Liver (tissue), 9 donors: ENCODE data around the gene COX4I1. TPM values are rescaled to one million over a fixed set of nuclear protein-coding genes. Genes with fewer than 3 reads are reported as not detected.

Experiments
- DNase-seq: peaks from one replicate; pipeline ENCODE4 v3.0.0-alpha.2; 2017; ENCODE audit warnings: low spot score
- H3K27ac ChIP-seq, 2 donors: one replicate each; pipeline ENCODE4 v1.7.0; 2013; ENCODE audit warnings: inconsistent platforms in 2 of 2, low read length in 2 of 2, control low read depth in 1 of 2, low read depth in 1 of 2, mild to moderate bottlenecking in 1 of 2
- H3K27me3 ChIP-seq, 4 donors: one replicate each; pipeline versions ENCODE4 v1.6.1 to v1.7.0; 2013; ENCODE audit warnings: low read length in 3 of 4, inconsistent platforms in 1 of 4, mild to moderate bottlenecking in 1 of 4, moderate library complexity in 1 of 4; ENCODE audit not compliant: control insufficient read depth in 4 of 4, insufficient read depth in 4 of 4
- H3K36me3 ChIP-seq, 4 donors: one replicate each; pipeline versions ENCODE4 v1.6.1 to v1.7.0; 2013; ENCODE audit warnings: low read length in 3 of 4, mild to moderate bottlenecking in 3 of 4, low read depth in 1 of 4, moderate library complexity in 1 of 4; ENCODE audit not compliant: control insufficient read depth in 4 of 4, insufficient read depth in 3 of 4
- H3K4me1 ChIP-seq, 4 donors: one replicate each; pipeline versions ENCODE4 v1.6.1 to v1.7.0; 2013; ENCODE audit warnings: low read length in 3 of 4, mild to moderate bottlenecking in 3 of 4, moderate library complexity in 1 of 4; ENCODE audit not compliant: control insufficient read depth in 4 of 4, insufficient read depth in 4 of 4
- H3K4me3 ChIP-seq, 3 donors: one replicate each; pipeline versions ENCODE4 v1.6.1 to v1.7.0; 2013; ENCODE audit warnings: low read length in 3 of 3, control low read depth in 1 of 3, low read depth in 1 of 3, mild to moderate bottlenecking in 1 of 3
- H3K9ac ChIP-seq, 2 donors: one replicate each; pipeline ENCODE4 v1.7.0; 2013; ENCODE audit warnings: low read length in 2 of 2, mild to moderate bottlenecking in 2 of 2, moderate library complexity in 2 of 2, control low read depth in 1 of 2, low read depth in 1 of 2
- H3K9me3 ChIP-seq, 4 donors: one replicate each; pipeline versions ENCODE4 v1.6.1 to v1.7.0; 2013; ENCODE audit warnings: low read length in 3 of 4; ENCODE audit not compliant: control insufficient read depth in 4 of 4
- EGR1 ChIP-seq, 2 donors: IDR thresholded peaks; 2 replicates each; pipeline ENCODE4 v1.6.1; 2016 to 2018; ENCODE audit warnings: antibody characterized with exemption in 2 of 2, low read depth in 2 of 2
- FOXA1 ChIP-seq: IDR thresholded peaks from 2 replicates; pipeline ENCODE4 v1.6.1; 2016; ENCODE audit warnings: antibody characterized with exemption
- FOXA2 ChIP-seq: IDR thresholded peaks from 2 replicates; pipeline ENCODE4 v1.6.1; 2016; ENCODE audit warnings: antibody characterized with exemption
- GABPA ChIP-seq, 2 donors: IDR thresholded peaks in 1 of 2; conservative IDR thresholded peaks in 1 of 2; 2 replicates each; pipeline ENCODE4 v1.6.1; 2016; ENCODE audit warnings: antibody characterized with exemption in 2 of 2, mild to moderate bottlenecking in 1 of 2, moderate library complexity in 1 of 2
- HNF4A ChIP-seq, 2 donors: conservative IDR thresholded peaks; 2 replicates each; pipeline ENCODE4 v1.6.1; 2016; ENCODE audit warnings: antibody characterized with exemption in 2 of 2, mild to moderate bottlenecking in 2 of 2
- HNF4G ChIP-seq: IDR thresholded peaks from 2 replicates; pipeline ENCODE4 v1.6.1; 2016; ENCODE audit warnings: antibody characterized with exemption
- JUND ChIP-seq, 2 donors: IDR thresholded peaks; 2 replicates each; pipeline ENCODE4 v1.6.1; 2016; ENCODE audit warnings: antibody characterized with exemption in 2 of 2
- NR2F2 ChIP-seq: IDR thresholded peaks from 2 replicates; pipeline ENCODE4 v1.6.1; 2016; ENCODE audit warnings: antibody characterized with exemption
- RAD21 ChIP-seq, 2 donors: IDR thresholded peaks; 2 replicates each; pipeline ENCODE4 v1.6.1; 2016; ENCODE audit warnings: antibody characterized with exemption in 2 of 2, mild to moderate bottlenecking in 2 of 2
- RXRA ChIP-seq, 2 donors: IDR thresholded peaks; 2 replicates each; pipeline ENCODE4 v1.6.1; 2017 to 2018; ENCODE audit warnings: antibody characterized with exemption in 2 of 2, mild to moderate bottlenecking in 1 of 2
- SP1 ChIP-seq: IDR thresholded peaks from 2 replicates; pipeline ENCODE4 v1.6.1; 2018; ENCODE audit warnings: antibody characterized with exemption, mild to moderate bottlenecking
- TAF1 ChIP-seq: conservative IDR thresholded peaks from 2 replicates; pipeline ENCODE4 v1.6.1; 2016; ENCODE audit warnings: antibody characterized with exemption, mild to moderate bottlenecking
- YY1 ChIP-seq: IDR thresholded peaks from 2 replicates; pipeline ENCODE4 v1.6.1; 2016; ENCODE audit warnings: antibody characterized with exemption, mild to moderate bottlenecking
- ZBTB33 ChIP-seq: IDR thresholded peaks from 2 replicates; pipeline ENCODE4 v1.6.1; 2016; ENCODE audit warnings: antibody characterized with exemption
- WGBS: extraction: QIAGEN DNeasy Blood & Tissue Kit; methylation state at CpG from one replicate; pipeline ENCODE4 v1.1.7; 2013; 5-methylcytosine and 5-hydroxymethylcytosine counted together
- polyA plus RNA-seq, 2 donors: library from polyadenylated mRNA; stranded (reverse) in 1 of 2; unstranded in 1 of 2; fragments of 200-250 nt in 1 of 2; fragments of >200 nt in 1 of 2; fragmentation: Nextera tagmentation in 1 of 2; extraction: Ambion mirVana in 1 of 2; gene quantifications; one replicate each; pipeline versions ENCODE4 v1.2.1 to v1.2.3, GENCODE V29; 2013 to 2015
- total RNA-seq, 2 donors: library from RNA; depleted of rRNA; stranded (reverse); fragments of >200 nt; gene quantifications; one replicate each; pipeline ENCODE4 v1.2.3, GENCODE V29; 2014
- TF ChIP-seq, protein P1 (sequence below): IDR thresholded peaks from 2 replicates; pipeline ENCODE4 v1.6.1; 2016; ENCODE audit warnings: antibody characterized with exemption, mild to moderate bottlenecking
- TF ChIP-seq, protein P2 (sequence below): IDR thresholded peaks from 2 replicates; pipeline ENCODE4 v1.6.1; 2016; ENCODE audit warnings: antibody characterized with exemption
- TF ChIP-seq, protein P3 (sequence below): fragments of 150-350 bp; IDR thresholded peaks from 2 replicates; pipeline ENCODE4 v1.5.1; 2017; ENCODE audit warnings: improper control_type of control experiment, low read depth, low read length; ENCODE audit not compliant: missing input control
- TF ChIP-seq, protein P4 (sequence below): IDR thresholded peaks from 2 replicates; pipeline ENCODE4 v1.6.1; 2016; ENCODE audit warnings: antibody characterized with exemption
- donor health status: healthy.
- donor health status: healthy.
- donor health status: healthy.
- donor health status: healthy.
- donor health status: healthy.

The COX4I1 gene
- total and polyA plus RNA-seq, 4 donors, result 186 to 576 (median 331) TPM

DNA sequence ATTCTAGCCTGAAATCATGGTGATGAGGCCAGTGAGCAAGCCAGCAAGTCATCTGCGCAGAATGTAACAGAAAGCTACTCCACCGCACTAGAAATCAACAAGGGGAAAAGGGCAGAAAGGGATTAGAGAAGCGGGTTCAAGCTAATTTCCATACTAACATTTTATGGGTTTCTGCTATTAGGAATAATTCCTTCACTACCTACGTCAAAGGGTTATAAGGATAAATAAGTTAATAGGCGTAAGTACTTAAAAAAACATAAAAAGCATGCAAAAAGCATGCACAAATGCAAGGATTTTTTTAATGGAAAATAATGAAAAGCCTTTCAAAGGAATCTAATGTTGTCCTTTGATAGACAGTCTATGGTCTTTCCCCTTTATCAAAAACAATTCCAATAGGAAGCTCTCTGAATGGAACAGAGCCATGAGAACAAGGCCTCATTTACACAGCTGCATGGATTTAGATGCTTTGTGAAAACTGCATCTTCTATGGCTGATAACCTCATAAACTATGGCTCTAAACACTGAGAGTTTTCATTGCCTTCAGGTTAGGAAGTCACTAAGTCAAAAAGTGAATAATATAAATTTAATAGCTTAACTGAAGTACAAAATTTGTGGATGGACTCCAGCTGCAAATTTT is 5.7 kb upstream of the COX4I1 start:
- Histone ChIP-seq H3K4me3 (no peak overlapping the region), H3K27me3 (no peaks in the 10 kb centered on the region), H3K4me1 (peaks cover 0 to 16% (median 14%) of the 10 kb centered on the region in 4 donors), H3K27ac (no peak overlapping the region), H3K36me3 (peaks cover 0 to 17% (median 2%) of the 10 kb centered on the region in 4 donors), H3K9me3 (no peaks in the 10 kb centered on the region), H3K9ac (no peak overlapping the region)
- WGBS, result 98% methylated on average over 5 of the region's 5 CpGs
- TF ChIP-seq HNF4A (conservative IDR thresholded peaks at IDR 0.05), result no peak
- TF ChIP-seq, protein P1, sequence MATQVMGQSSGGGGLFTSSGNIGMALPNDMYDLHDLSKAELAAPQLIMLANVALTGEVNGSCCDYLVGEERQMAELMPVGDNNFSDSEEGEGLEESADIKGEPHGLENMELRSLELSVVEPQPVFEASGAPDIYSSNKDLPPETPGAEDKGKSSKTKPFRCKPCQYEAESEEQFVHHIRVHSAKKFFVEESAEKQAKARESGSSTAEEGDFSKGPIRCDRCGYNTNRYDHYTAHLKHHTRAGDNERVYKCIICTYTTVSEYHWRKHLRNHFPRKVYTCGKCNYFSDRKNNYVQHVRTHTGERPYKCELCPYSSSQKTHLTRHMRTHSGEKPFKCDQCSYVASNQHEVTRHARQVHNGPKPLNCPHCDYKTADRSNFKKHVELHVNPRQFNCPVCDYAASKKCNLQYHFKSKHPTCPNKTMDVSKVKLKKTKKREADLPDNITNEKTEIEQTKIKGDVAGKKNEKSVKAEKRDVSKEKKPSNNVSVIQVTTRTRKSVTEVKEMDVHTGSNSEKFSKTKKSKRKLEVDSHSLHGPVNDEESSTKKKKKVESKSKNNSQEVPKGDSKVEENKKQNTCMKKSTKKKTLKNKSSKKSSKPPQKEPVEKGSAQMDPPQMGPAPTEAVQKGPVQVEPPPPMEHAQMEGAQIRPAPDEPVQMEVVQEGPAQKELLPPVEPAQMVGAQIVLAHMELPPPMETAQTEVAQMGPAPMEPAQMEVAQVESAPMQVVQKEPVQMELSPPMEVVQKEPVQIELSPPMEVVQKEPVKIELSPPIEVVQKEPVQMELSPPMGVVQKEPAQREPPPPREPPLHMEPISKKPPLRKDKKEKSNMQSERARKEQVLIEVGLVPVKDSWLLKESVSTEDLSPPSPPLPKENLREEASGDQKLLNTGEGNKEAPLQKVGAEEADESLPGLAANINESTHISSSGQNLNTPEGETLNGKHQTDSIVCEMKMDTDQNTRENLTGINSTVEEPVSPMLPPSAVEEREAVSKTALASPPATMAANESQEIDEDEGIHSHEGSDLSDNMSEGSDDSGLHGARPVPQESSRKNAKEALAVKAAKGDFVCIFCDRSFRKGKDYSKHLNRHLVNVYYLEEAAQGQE, result no peak
- TF ChIP-seq FOXA2, result no peak
- no peak for TF ChIP-seq FOXA1
- TF ChIP-seq, protein P2, sequence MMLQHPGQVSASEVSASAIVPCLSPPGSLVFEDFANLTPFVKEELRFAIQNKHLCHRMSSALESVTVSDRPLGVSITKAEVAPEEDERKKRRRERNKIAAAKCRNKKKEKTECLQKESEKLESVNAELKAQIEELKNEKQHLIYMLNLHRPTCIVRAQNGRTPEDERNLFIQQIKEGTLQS, result no peak
- TF ChIP-seq RXRA (IDR thresholded peaks at IDR 0.05), result no peak
- TF ChIP-seq GABPA (IDR thresholded peaks at IDR 0.05 in 1 of 2, conservative IDR thresholded peaks at IDR 0.05 in 1 of 2), result no peak
- no peak for TF ChIP-seq HNF4G
- TF ChIP-seq YY1, result no peak
- no peak for DNase-seq

DNA sequence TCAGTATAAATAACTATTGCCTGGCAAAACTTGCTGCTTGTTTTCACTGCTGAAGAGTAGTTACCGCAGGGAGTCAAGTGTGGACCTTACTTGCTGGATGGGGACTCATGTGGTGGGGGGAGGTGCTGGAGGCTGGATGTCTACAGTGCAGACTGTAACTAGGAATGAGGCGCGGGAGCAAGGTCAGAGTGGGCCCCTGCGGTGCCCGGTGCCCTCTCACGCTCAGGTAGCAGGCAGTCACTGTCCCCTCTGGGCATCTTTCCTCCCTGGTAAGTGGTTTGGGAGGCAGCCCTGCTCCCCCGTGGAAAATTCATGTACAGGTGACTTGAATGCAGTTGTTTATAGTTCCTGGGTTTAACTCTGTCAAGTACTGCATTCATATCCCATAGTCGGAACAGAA is 4.8 kb upstream of the COX4I1 start:
- H3K9me3 ChIP-seq, result no peaks in the 10 kb centered on the region
- H3K4me3 ChIP-seq, result no peak overlapping the region
- no peak for DNase-seq
- H3K4me1 ChIP-seq, result peaks cover 0 to 18% (median 15%) of the 10 kb centered on the region in 4 donors
- no peak overlapping the region for H3K27ac ChIP-seq
- peaks cover 0 to 16% (median 2%) of the 10 kb centered on the region in 4 donors for H3K36me3 ChIP-seq
- no peaks in the 10 kb centered on the region for H3K27me3 ChIP-seq
- WGBS, result 90% methylated on average over 8 of the region's 8 CpGs
- H3K9ac ChIP-seq, result no peak overlapping the region
- TF ChIP-seq FOXA1, result no peak
- TF ChIP-seq, protein P3, sequence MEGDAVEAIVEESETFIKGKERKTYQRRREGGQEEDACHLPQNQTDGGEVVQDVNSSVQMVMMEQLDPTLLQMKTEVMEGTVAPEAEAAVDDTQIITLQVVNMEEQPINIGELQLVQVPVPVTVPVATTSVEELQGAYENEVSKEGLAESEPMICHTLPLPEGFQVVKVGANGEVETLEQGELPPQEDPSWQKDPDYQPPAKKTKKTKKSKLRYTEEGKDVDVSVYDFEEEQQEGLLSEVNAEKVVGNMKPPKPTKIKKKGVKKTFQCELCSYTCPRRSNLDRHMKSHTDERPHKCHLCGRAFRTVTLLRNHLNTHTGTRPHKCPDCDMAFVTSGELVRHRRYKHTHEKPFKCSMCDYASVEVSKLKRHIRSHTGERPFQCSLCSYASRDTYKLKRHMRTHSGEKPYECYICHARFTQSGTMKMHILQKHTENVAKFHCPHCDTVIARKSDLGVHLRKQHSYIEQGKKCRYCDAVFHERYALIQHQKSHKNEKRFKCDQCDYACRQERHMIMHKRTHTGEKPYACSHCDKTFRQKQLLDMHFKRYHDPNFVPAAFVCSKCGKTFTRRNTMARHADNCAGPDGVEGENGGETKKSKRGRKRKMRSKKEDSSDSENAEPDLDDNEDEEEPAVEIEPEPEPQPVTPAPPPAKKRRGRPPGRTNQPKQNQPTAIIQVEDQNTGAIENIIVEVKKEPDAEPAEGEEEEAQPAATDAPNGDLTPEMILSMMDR, result no peak
- TF ChIP-seq SP1, result no peak
- no peak for TF ChIP-seq RAD21 (IDR thresholded peaks at IDR 0.05)
- TF ChIP-seq TAF1, result no peak
- TF ChIP-seq, protein P4, sequence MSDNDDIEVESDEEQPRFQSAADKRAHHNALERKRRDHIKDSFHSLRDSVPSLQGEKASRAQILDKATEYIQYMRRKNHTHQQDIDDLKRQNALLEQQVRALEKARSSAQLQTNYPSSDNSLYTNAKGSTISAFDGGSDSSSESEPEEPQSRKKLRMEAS, result no peak
- TF ChIP-seq HNF4A (conservative IDR thresholded peaks at IDR 0.05), result no peak
- no peak for TF ChIP-seq GABPA (IDR thresholded peaks at IDR 0.05 in 1 of 2, conservative IDR thresholded peaks at IDR 0.05 in 1 of 2)
- no peak for TF ChIP-seq EGR1 (IDR thresholded peaks at IDR 0.05; ENCODE audit: low read depth in 2 of 2)
- no peak for TF ChIP-seq RXRA (IDR thresholded peaks at IDR 0.05)
- TF ChIP-seq ZBTB33, result no peak
- no peak for TF ChIP-seq JUND (IDR thresholded peaks at IDR 0.05)
- TF ChIP-seq, protein P2, result no peak
- TF ChIP-seq YY1, result no peak
- TF ChIP-seq FOXA2, result no peak
- TF ChIP-seq HNF4G, result no peak
- TF ChIP-seq, protein P1, result no peak
- no peak for TF ChIP-seq NR2F2
